HK-2 (cell line): Measurements from ENCODE around the gene DHCR24.
A peak's percentile ranks its signal among the peaks of the same experiment; 100 is the strongest.

Source experiments
- DNase-seq: peaks from one replicate; pipeline ENCODE4 v3.0.0-alpha.2; 2018; ENCODE audit not compliant: unreplicated experiment

The DHCR24 gene

GRCh38 chr1:54800899-54801759 lies 85.9 kb downstream of the DHCR24 start, which contains the start of gene TTC22:
Gene TTC22, minus strand, starts transcription at chr1:54801323. Its CDS starts 160 bp downstream, at chr1:54801163.
- DNase-seq = peak; percentile 73

DNA sequence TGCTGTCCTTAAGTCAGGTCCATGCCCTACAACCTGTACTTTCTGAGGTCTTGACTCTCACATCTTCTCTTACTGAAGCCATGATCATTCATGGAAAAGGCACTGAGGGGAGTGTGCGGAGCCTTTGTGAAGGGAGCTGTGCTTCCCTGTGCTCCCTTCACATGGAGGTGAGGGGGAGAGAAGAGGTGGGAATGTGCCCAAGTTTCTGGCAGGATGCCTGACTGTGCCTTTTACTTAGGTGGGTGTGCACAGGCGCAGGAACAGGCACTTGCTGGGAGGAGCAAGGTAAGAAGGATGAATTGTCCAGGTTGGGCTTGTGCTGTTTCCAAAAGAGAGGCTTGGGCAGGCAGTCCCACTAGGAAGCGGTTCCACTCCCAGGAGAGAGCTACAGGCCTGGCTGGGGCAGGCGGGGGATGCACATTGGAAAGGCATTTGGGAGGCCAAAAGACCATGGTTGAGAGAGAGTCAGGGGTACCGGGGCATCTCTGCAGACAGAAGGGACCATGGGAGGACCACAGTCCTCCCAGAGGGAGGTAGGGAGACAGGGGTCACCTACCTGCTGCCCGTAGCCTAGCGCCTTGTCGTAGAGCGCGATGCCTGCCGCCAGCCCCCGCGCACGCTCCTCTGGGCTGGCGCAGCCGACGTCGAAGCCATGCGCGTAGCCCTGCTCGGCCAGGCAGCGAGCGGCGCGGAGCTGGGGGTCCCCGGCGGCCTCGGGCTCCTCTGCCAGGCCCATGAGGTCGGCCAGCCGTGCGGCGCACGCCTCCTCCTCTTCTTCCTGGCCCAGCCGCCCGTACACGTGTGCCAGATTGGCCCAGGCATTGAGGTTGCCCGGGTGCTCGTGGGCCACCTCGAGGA lies 86.7 kb downstream of the DHCR24 start:
- DNase-seq = no peak
